ENCODE data around the gene C5orf47.

DNA sequence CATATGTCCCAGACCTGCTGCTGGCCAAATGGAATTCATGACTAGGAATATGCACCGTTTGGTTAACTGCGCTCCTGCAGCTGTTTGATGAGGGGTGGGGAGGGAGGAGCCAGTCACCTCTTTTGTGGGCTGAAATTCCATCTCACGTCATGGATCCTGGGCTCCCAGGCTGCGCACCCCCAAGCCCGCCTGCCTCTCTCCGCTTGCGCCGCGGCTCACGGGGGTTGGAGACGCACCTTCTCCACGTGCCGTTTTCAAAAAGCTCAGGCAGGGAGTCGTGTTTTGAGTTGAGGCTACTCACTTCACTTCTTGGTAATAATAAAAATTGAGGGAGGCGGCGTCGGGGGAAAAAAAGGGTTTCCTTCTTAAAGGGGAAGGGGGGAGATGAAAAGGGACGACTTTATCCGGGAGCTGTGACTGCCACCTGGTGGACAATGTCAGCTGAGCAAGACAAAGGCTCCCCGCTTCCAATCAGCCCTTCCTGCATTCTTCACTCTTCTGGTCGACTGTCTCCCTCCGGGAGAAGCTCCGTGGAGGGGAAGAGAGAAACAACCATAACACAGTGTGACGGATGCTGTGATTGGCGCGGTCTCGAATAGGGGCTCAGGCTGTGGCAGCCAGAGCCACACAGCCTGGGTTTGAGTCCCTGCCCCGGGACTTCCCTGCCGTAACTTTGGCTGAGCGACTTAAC, 15.9 kb upstream of the C5orf47 start:
- TF ChIP-seq, protein P1, sequence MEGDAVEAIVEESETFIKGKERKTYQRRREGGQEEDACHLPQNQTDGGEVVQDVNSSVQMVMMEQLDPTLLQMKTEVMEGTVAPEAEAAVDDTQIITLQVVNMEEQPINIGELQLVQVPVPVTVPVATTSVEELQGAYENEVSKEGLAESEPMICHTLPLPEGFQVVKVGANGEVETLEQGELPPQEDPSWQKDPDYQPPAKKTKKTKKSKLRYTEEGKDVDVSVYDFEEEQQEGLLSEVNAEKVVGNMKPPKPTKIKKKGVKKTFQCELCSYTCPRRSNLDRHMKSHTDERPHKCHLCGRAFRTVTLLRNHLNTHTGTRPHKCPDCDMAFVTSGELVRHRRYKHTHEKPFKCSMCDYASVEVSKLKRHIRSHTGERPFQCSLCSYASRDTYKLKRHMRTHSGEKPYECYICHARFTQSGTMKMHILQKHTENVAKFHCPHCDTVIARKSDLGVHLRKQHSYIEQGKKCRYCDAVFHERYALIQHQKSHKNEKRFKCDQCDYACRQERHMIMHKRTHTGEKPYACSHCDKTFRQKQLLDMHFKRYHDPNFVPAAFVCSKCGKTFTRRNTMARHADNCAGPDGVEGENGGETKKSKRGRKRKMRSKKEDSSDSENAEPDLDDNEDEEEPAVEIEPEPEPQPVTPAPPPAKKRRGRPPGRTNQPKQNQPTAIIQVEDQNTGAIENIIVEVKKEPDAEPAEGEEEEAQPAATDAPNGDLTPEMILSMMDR (IDR thresholded peaks at IDR 0.05), result peak; percentile 85 to 92 (median 88)
- TF ChIP-seq POLR2A (IDR thresholded peaks at IDR 0.05), result no peak

Data from esophagus squamous epithelium (tissue), 4 donors.